ENCODE measurements around the gene DUS2. TPM values are rescaled to one million over a fixed set of nuclear protein-coding genes. Genes with fewer than 3 reads are reported as not detected.

DUS2 gene
- total RNA-seq, 1 experiment from 2014 or later = 27.3 TPM

DNA sequence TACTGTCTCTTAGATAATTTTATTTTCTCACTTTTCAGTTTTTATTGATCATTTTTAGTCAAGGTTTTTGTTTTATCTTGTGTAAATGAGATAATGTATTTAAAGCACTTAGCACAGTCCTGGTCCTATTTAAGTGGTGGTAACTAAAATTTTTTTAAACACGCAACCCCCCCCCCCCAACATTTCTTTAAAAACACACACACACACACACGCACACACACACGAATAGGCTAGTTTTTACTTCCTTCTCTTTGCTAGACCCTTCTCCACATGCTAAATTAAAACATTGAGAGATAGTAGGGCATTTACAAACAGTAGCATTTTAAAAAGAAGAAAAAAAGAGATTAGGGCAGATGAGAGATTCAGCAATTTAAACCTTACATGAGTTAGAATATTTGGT is 67.0 kb downstream of the DUS2 start (continued):
- TF ChIP-seq, protein P1, sequence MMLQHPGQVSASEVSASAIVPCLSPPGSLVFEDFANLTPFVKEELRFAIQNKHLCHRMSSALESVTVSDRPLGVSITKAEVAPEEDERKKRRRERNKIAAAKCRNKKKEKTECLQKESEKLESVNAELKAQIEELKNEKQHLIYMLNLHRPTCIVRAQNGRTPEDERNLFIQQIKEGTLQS (IDR thresholded peaks at IDR 0.05) = no peak
- no peak for TF ChIP-seq EZH2phosphoT487 (IDR thresholded peaks at IDR 0.05; ENCODE audit: borderline replicate concordance)
- no peak for TF ChIP-seq FOSL1 (IDR thresholded peaks at IDR 0.05; ENCODE audit: low read depth)
- TF ChIP-seq SRF (IDR thresholded peaks at IDR 0.05; ENCODE audit: low read depth) = no peak

GRCh38 chr16:68090533-68090932 is 67.4 kb downstream of the DUS2 start:
- no peaks in the 10 kb centered on the region for H3K27me3 ChIP-seq (ENCODE audit: insufficient read depth, low read length)
- no peak overlapping the region for H3K27ac ChIP-seq (ENCODE audit: low read depth, low read length)
- H3K4me1 ChIP-seq (ENCODE audit: control insufficient read depth in 1 of 2, insufficient read depth in 2 of 2, low read length in 2 of 2) = peaks cover 20 to 23% of the 10 kb centered on the region in 2 experiments; a peak in 3 of 4 replicates
- H3K9me3 ChIP-seq (ENCODE audit: control insufficient read depth in 1 of 2, insufficient read depth in 1 of 2, low read depth in 1 of 2, low read length in 2 of 2) = no peaks in the 10 kb centered on the region
- no peaks in the 10 kb centered on the region for H3K9me2 ChIP-seq (ENCODE audit: insufficient read depth)
- H3K4me2 ChIP-seq (ENCODE audit: low read length) = peak overlapping the region; percentile 29; the same call in 1 of the 2 replicates
- ChIA-PET CTCF (no interaction called here), RAD21 (ENCODE audit: low non-redundant PET in 1 of 2, low total read pairs in 2 of 2, uncharacterized antibody in 2 of 2, unreplicated experiment in 2 of 2) (no interaction called here), POLR2A (no interaction called here)
- H3K9ac ChIP-seq (ENCODE audit: low read length) = no peak overlapping the region
- no peak for TF ChIP-seq SP1 (IDR thresholded peaks at IDR 0.05; ENCODE audit: low read depth)
- no peak for TF ChIP-seq EGR1 (IDR thresholded peaks at IDR 0.05; ENCODE audit: low read depth)
- TF ChIP-seq, protein P2, sequence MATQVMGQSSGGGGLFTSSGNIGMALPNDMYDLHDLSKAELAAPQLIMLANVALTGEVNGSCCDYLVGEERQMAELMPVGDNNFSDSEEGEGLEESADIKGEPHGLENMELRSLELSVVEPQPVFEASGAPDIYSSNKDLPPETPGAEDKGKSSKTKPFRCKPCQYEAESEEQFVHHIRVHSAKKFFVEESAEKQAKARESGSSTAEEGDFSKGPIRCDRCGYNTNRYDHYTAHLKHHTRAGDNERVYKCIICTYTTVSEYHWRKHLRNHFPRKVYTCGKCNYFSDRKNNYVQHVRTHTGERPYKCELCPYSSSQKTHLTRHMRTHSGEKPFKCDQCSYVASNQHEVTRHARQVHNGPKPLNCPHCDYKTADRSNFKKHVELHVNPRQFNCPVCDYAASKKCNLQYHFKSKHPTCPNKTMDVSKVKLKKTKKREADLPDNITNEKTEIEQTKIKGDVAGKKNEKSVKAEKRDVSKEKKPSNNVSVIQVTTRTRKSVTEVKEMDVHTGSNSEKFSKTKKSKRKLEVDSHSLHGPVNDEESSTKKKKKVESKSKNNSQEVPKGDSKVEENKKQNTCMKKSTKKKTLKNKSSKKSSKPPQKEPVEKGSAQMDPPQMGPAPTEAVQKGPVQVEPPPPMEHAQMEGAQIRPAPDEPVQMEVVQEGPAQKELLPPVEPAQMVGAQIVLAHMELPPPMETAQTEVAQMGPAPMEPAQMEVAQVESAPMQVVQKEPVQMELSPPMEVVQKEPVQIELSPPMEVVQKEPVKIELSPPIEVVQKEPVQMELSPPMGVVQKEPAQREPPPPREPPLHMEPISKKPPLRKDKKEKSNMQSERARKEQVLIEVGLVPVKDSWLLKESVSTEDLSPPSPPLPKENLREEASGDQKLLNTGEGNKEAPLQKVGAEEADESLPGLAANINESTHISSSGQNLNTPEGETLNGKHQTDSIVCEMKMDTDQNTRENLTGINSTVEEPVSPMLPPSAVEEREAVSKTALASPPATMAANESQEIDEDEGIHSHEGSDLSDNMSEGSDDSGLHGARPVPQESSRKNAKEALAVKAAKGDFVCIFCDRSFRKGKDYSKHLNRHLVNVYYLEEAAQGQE (IDR thresholded peaks at IDR 0.05; ENCODE audit: low read depth) = no peak
- TF ChIP-seq, protein P3, sequence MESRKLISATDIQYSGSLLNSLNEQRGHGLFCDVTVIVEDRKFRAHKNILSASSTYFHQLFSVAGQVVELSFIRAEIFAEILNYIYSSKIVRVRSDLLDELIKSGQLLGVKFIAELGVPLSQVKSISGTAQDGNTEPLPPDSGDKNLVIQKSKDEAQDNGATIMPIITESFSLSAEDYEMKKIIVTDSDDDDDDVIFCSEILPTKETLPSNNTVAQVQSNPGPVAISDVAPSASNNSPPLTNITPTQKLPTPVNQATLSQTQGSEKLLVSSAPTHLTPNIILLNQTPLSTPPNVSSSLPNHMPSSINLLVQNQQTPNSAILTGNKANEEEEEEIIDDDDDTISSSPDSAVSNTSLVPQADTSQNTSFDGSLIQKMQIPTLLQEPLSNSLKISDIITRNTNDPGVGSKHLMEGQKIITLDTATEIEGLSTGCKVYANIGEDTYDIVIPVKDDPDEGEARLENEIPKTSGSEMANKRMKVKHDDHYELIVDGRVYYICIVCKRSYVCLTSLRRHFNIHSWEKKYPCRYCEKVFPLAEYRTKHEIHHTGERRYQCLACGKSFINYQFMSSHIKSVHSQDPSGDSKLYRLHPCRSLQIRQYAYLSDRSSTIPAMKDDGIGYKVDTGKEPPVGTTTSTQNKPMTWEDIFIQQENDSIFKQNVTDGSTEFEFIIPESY (IDR thresholded peaks at IDR 0.05; ENCODE audit: extremely low read depth, insufficient replicate concordance, low read length) = no peak
- TF ChIP-seq CBX3 (IDR thresholded peaks at IDR 0.05; ENCODE audit: low read depth) = no peak
- no peak for TF ChIP-seq CEBPB (IDR thresholded peaks at IDR 0.05; ENCODE audit: low read depth)
- TF ChIP-seq MAX (IDR thresholded peaks at IDR 0.05) = no peak
- TF ChIP-seq TCF7L2 (IDR thresholded peaks at IDR 0.05; ENCODE audit: borderline replicate concordance, extremely low read depth, insufficient read depth, insufficient read length) = no peak
- TF ChIP-seq ZFX (IDR thresholded peaks at IDR 0.05) = no peak
- no peak for TF ChIP-seq POLR2AphosphoS5 (IDR thresholded peaks at IDR 0.05; ENCODE audit: low read depth, low read length)
- TF ChIP-seq POLR2A (IDR thresholded peaks at IDR 0.05; ENCODE audit: borderline replicate concordance, extremely low read depth, insufficient read depth, insufficient read length) = no peak
- TF ChIP-seq, protein P1 (IDR thresholded peaks at IDR 0.05) = no peak
- H3K36me3 ChIP-seq (ENCODE audit: control insufficient read depth in 1 of 2, insufficient read depth in 2 of 2, low read length in 2 of 2) = no peaks in the 10 kb centered on the region
- no peak overlapping the region for H3K4me3 ChIP-seq (replicated peaks in 1 of 2; ENCODE audit: low read depth in 1 of 2, low read length in 2 of 2)
- DNase-seq (ENCODE audit: low read depth, low spot score) (no peak), ATAC-seq (no peak)
- peaks cover 98% of the 10 kb centered on the region for H3K79me2 ChIP-seq (ENCODE audit: insufficient read depth, low read length)
- no peak overlapping the region for H2AFZ ChIP-seq (ENCODE audit: low read depth, low read length, poor library complexity, severe bottlenecking)
- no TSS peak for BruUV-seq (replicated peaks)
- H4K20me1 ChIP-seq (ENCODE audit: insufficient read depth) = peaks cover 9% of the 10 kb centered on the region; the same call in 1 of the 2 replicates
- intact Hi-C loops (cut with micrococcal nuclease) = no loop called here

All from HCT116 (cell line).